ENCODE results near the gene RHOT1.

- TF ChIP-seq REST (IDR thresholded peaks at IDR 0.05; ENCODE audit: insufficient read depth in 1 of 2, low read depth in 2 of 2, low read length in 2 of 2) (no peak), POLR2AphosphoS5 (IDR thresholded peaks at IDR 0.05; ENCODE audit: low read depth, low read length) (no peak), TAF1 (IDR thresholded peaks at IDR 0.05; ENCODE audit: borderline replicate concordance, insufficient read depth, low read length) (no peak), SIN3A (IDR thresholded peaks at IDR 0.05; ENCODE audit: borderline replicate concordance, insufficient read depth, low read length) (no peak), FOXP2 (optimal IDR thresholded peaks at IDR 0.05; ENCODE audit: borderline replicate concordance, extremely low read depth, extremely low read length, insufficient read depth) (no peak)
Measured at GRCh38 chr17:32268734-32269288, 126.5 kb downstream of the RHOT1 start.

Data from PFSK-1 (cell line).